T-helper 1 cell (primary cell): ENCODE data around the gene APOBEC3H.

ENCODE experiments used
- DNase-seq, 5 donors: peaks; one replicate each; pipeline ENCODE4 v3.0.0-alpha.2; 2012 to 2020

The APOBEC3H gene

GRCh38 chr22:39110631-39111561, 13.9 kb downstream of the APOBEC3H start:
- no peak for DNase-seq

GRCh38 chr22:39114112-39114511, 17.1 kb downstream of the APOBEC3H start:
- no peak for DNase-seq

- DNase-seq: no peak
Measured at GRCh38 chr22:39115570-39115969, 18.5 kb downstream of the APOBEC3H start.

- DNase-seq: no peak
Measured at GRCh38 chr22:39115977-39116621, 19.1 kb downstream of the APOBEC3H start.

- DNase-seq: peak; percentile 27 to 85 (median 61)
Measured at GRCh38 chr22:39117585-39118191, 20.6 kb downstream of the APOBEC3H start.

GRCh38 chr22:39120983-39121382, 23.9 kb downstream of the APOBEC3H start:
- DNase-seq: no peak

GRCh38 chr22:39122772-39123470, 25.9 kb downstream of the APOBEC3H start:
- DNase-seq: no peak

GRCh38 chr22:39123751-39124581, 26.9 kb downstream of the APOBEC3H start:
- no peak for DNase-seq

GRCh38 chr22:39125622-39126021, 28.6 kb downstream of the APOBEC3H start:
- no peak for DNase-seq

GRCh38 chr22:39128508-39128907, 31.5 kb downstream of the APOBEC3H start:
- no peak for DNase-seq

- no peak for DNase-seq
Measured at GRCh38 chr22:39129081-39129480, 32.0 kb downstream of the APOBEC3H start.

GRCh38 chr22:39129746-39130145, 32.7 kb downstream of the APOBEC3H start:
- no peak for DNase-seq

GRCh38 chr22:39130152-39130704, 33.2 kb downstream of the APOBEC3H start:
- DNase-seq: no peak

- DNase-seq: no peak
Measured at GRCh38 chr22:39130892-39131855, 34.1 kb downstream of the APOBEC3H start.

- DNase-seq: no peak
Measured at GRCh38 chr22:39132281-39132680, 35.2 kb downstream of the APOBEC3H start.

GRCh38 chr22:39132871-39133524, 36.0 kb downstream of the APOBEC3H start:
- no peak for DNase-seq

- DNase-seq: no peak
Measured at GRCh38 chr22:39133871-39134270, 36.8 kb downstream of the APOBEC3H start.

GRCh38 chr22:39134366-39135091, 37.5 kb downstream of the APOBEC3H start:
- DNase-seq: no peak
